Measurements from ENCODE around the gene GPR153.

Gene GPR153

GRCh38 chr1:6251233-6251632 is 9.7 kb downstream of the GPR153 start:
- peaks cover 0 to 30% (median 0%) of the 10 kb centered on the region in 3 experiments for H3K27me3 ChIP-seq (ENCODE audit: control insufficient read depth in 3 of 3, insufficient read depth in 3 of 3, low read depth in 1 of 3, low read length in 3 of 3)
- no peak for DNase-seq (ENCODE audit: low spot score)
- no peaks in the 10 kb centered on the region for H3K79me1 ChIP-seq (ENCODE audit: low read depth, low read length)
- peak overlapping the region; percentile 43 for H2AK5ac ChIP-seq (ENCODE audit: low read depth, low read length)
- H4K91ac ChIP-seq (ENCODE audit: low read depth, low read length, poor library complexity) = no peak overlapping the region
- no peak overlapping the region for H3K14ac ChIP-seq (ENCODE audit: low read length)
- no peak overlapping the region for H4K8ac ChIP-seq (ENCODE audit: low read depth, low read length)
- no peak overlapping the region for H3K4me2 ChIP-seq (ENCODE audit: insufficient read depth, low read length, poor library complexity, severe bottlenecking)
- peaks cover 15 to 20% of the 10 kb centered on the region in 2 donors for H3K36me3 ChIP-seq (replicated peaks in 1 of 2; ENCODE audit: control insufficient read depth in 2 of 2, insufficient read depth in 2 of 2, low read length in 2 of 2)
- H3K23ac ChIP-seq (ENCODE audit: low read depth, low read length, poor library complexity) = peak overlapping the region; percentile 85
- H3K9me3 ChIP-seq (replicated peaks in 1 of 2; ENCODE audit: control insufficient read depth in 2 of 2, insufficient read depth in 1 of 2, low read depth in 1 of 2, low read length in 2 of 2) = no peaks in the 10 kb centered on the region
- H2AFZ ChIP-seq (ENCODE audit: low read length) = no peak overlapping the region
- peak overlapping the region; percentile 58 for H2BK15ac ChIP-seq (ENCODE audit: low read length)
- no peak overlapping the region for H3K9ac ChIP-seq (ENCODE audit: low read depth, low read length, poor library complexity)
- no peak overlapping the region for H3K4ac ChIP-seq (ENCODE audit: low read length)
- no peak overlapping the region for H2BK120ac ChIP-seq (ENCODE audit: low read depth, low read length)
- H3K27ac ChIP-seq (replicated peaks; ENCODE audit: low read length) = no peak overlapping the region
- peaks cover 8 to 13% of the 10 kb centered on the region in 2 donors for H3K4me1 ChIP-seq (ENCODE audit: control insufficient read depth in 2 of 2, insufficient read depth in 1 of 2, low read depth in 1 of 2, low read length in 2 of 2)
- H2BK12ac ChIP-seq (ENCODE audit: low read length) = peak overlapping the region; percentile 58
- no CpG with 5 or more reads among the region's 19 CpGs for WGBS, 2 donors (ENCODE audit: extremely low coverage in 2 of 2, insufficient read length in 2 of 2, insufficient replicate concordance in 1 of 2)
- H3K18ac ChIP-seq (ENCODE audit: low read length) = peak overlapping the region; percentile 57
- H3K4me3 ChIP-seq (ENCODE audit: low read length in 2 of 2) = no peak overlapping the region
- H2BK5ac ChIP-seq (ENCODE audit: low read length) = no peak overlapping the region

- Histone ChIP-seq H3K18ac (ENCODE audit: low read length) (peak overlapping the region; percentile 94), H3K4me1 (ENCODE audit: control insufficient read depth in 2 of 2, insufficient read depth in 1 of 2, low read depth in 1 of 2, low read length in 2 of 2) (peaks cover 8 to 16% of the 10 kb centered on the region in 2 donors), H3K4me3 (ENCODE audit: low read length in 2 of 2) (peak overlapping the region in 1 of 2 donors; percentile 15), H3K4me2 (ENCODE audit: insufficient read depth, low read length, poor library complexity, severe bottlenecking) (peak overlapping the region; percentile 66), H3K23ac (ENCODE audit: low read depth, low read length, poor library complexity) (peak overlapping the region; percentile 65), H3K14ac (ENCODE audit: low read length) (peak overlapping the region; percentile 94), H4K8ac (ENCODE audit: low read depth, low read length) (no peak overlapping the region), H2BK5ac (ENCODE audit: low read length) (no peak overlapping the region), H4K91ac (ENCODE audit: low read depth, low read length, poor library complexity) (no peak overlapping the region), H2BK12ac (ENCODE audit: low read length) (peak overlapping the region; percentile 22), H2BK15ac (ENCODE audit: low read length) (no peak overlapping the region), H3K9ac (ENCODE audit: low read depth, low read length, poor library complexity) (peak overlapping the region; percentile 44), H3K79me1 (ENCODE audit: low read depth, low read length) (no peaks in the 10 kb centered on the region), H3K27me3 (ENCODE audit: control insufficient read depth in 3 of 3, insufficient read depth in 3 of 3, low read depth in 1 of 3, low read length in 3 of 3) (peaks cover 0 to 37% (median 0%) of the 10 kb centered on the region in 3 experiments), H3K36me3 (replicated peaks in 1 of 2; ENCODE audit: control insufficient read depth in 2 of 2, insufficient read depth in 2 of 2, low read length in 2 of 2) (peaks cover 15 to 20% of the 10 kb centered on the region in 2 donors), H3K4ac (ENCODE audit: low read length) (no peak overlapping the region), H3K27ac (replicated peaks; ENCODE audit: low read length) (no peak overlapping the region), H3K9me3 (replicated peaks in 1 of 2; ENCODE audit: control insufficient read depth in 2 of 2, insufficient read depth in 1 of 2, low read depth in 1 of 2, low read length in 2 of 2) (no peaks in the 10 kb centered on the region), H2AK5ac (ENCODE audit: low read depth, low read length) (peak overlapping the region; percentile 99), H2AFZ (ENCODE audit: low read length) (no peak overlapping the region), H2BK120ac (ENCODE audit: low read depth, low read length) (no peak overlapping the region)
- DNase-seq (ENCODE audit: low spot score) = no peak
- WGBS, 2 donors (ENCODE audit: extremely low coverage in 2 of 2, insufficient read length in 2 of 2, insufficient replicate concordance in 1 of 2) = no CpG with 5 or more reads among the region's 71 CpGs
Measured at GRCh38 chr1:6249739-6250689, 10.9 kb downstream of the GPR153 start.

GRCh38 chr1:6248932-6249738 is 11.8 kb downstream of the GPR153 start:
- H3K14ac ChIP-seq (ENCODE audit: low read length) = no peak overlapping the region
- no peaks in the 10 kb centered on the region for H3K79me1 ChIP-seq (ENCODE audit: low read depth, low read length)
- H3K27ac ChIP-seq (replicated peaks; ENCODE audit: low read length) = no peak overlapping the region
- no peak overlapping the region for H4K91ac ChIP-seq (ENCODE audit: low read depth, low read length, poor library complexity)
- H2BK120ac ChIP-seq (ENCODE audit: low read depth, low read length) = no peak overlapping the region
- H2BK12ac ChIP-seq (ENCODE audit: low read length) = no peak overlapping the region
- H3K9ac ChIP-seq (ENCODE audit: low read depth, low read length, poor library complexity) = peak overlapping the region; percentile 80
- H2AK5ac ChIP-seq (ENCODE audit: low read depth, low read length) = peak overlapping the region; percentile 66
- peaks cover 5 to 44% (median 6%) of the 10 kb centered on the region in 3 experiments for H3K27me3 ChIP-seq (ENCODE audit: control insufficient read depth in 3 of 3, insufficient read depth in 3 of 3, low read depth in 1 of 3, low read length in 3 of 3)
- peak overlapping the region; percentile 50 for H3K18ac ChIP-seq (ENCODE audit: low read length)
- no peak overlapping the region for H2AFZ ChIP-seq (ENCODE audit: low read length)
- H3K4me1 ChIP-seq (ENCODE audit: control insufficient read depth in 2 of 2, insufficient read depth in 1 of 2, low read depth in 1 of 2, low read length in 2 of 2) = peaks cover 14 to 20% of the 10 kb centered on the region in 2 donors
- WGBS, 2 donors (ENCODE audit: extremely low coverage in 2 of 2, insufficient read length in 2 of 2, insufficient replicate concordance in 1 of 2) = no CpG with 5 or more reads among the region's 96 CpGs
- H3K4me2 ChIP-seq (ENCODE audit: insufficient read depth, low read length, poor library complexity, severe bottlenecking) = peak overlapping the region; percentile 66
- H2BK15ac ChIP-seq (ENCODE audit: low read length) = no peak overlapping the region
- no peaks in the 10 kb centered on the region for H3K9me3 ChIP-seq (replicated peaks in 1 of 2; ENCODE audit: control insufficient read depth in 2 of 2, insufficient read depth in 1 of 2, low read depth in 1 of 2, low read length in 2 of 2)
- peaks cover 7 to 13% of the 10 kb centered on the region in 2 donors for H3K36me3 ChIP-seq (replicated peaks in 1 of 2; ENCODE audit: control insufficient read depth in 2 of 2, insufficient read depth in 2 of 2, low read length in 2 of 2)
- peak overlapping the region in 1 of 2 donors; percentile 66 for H3K4me3 ChIP-seq (ENCODE audit: low read length in 2 of 2)
- peak overlapping the region; percentile 85 for H3K23ac ChIP-seq (ENCODE audit: low read depth, low read length, poor library complexity)
- DNase-seq (ENCODE audit: low spot score) = no peak
- no peak overlapping the region for H3K4ac ChIP-seq (ENCODE audit: low read length)
- H4K8ac ChIP-seq (ENCODE audit: low read depth, low read length) = no peak overlapping the region
- no peak overlapping the region for H2BK5ac ChIP-seq (ENCODE audit: low read length)
